NAMALWA (cell line): ENCODE data around the gene GUCA1A.
"Not testable (repeated sequence)": the region's sequence is repeated elsewhere in the genome, so short reads cannot be mapped to it uniquely, and the experiment has no call there.

ENCODE experiments used
- DNase-seq: peaks from one replicate; pipeline ENCODE4 v3.0.0-alpha.2; 2015; ENCODE audit warnings: low spot score

GUCA1A gene

DNA sequence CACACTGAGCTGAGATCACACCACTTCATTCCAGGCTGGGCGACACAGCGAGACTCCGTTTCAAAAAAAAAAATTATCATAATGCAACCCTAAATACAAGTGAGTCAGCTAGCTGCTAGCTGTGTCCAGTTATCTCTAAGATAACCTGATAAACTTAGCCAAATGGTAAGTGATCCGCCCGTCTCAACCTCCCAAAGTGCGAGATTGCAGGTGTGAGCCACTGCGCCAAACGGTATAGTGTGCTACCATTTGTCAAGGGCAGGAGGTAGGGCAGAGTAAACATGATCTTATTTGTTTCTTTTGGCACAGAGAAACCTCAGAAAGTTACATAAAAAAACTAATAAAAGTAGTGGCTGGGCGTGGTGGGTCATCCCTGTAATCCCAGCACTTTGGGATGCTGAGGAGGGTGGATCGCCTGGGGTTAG is 26.0 kb upstream of the GUCA1A start:
- no peak for DNase-seq

DNA sequence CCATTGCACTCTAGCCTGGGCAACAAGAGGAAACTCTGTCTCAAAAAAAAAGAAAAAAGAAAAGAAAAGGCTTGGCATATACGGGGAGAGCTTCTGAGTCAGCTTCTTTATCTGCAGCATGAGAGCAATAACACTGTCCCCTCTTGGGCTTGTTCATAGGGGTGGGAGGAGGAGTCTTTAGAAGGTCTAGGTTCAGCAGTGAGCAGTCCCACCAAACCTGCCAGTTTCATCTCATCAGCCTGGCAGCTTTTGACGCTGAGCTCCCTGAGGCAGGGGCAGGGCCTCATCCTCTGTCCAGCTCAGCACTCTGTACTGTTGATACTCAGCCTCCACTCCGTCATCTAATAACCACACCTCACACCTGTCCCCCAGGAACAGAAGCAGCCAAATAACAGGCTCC is 25.1 kb upstream of the GUCA1A start:
- DNase-seq = no peak

DNA sequence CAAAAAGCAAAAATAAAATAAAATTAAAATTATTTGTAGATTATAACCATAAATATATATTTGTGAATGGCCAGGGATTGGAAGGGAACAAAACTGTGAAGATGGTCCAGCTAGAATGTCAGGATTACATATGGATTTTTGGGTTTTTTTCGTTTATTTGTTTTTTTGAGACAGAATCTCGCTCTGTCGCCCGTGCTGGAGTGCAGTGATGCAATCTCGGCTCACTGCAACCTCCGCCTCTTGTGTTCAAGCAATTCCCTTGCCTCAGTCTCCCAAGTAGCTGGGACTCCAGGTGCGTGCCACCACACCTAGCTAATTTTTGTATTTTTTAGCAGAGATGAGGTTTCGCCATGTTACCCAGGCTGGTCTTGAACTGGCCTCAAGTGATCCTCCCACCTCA is 22.9 kb upstream of the GUCA1A start:
- DNase-seq = no peak

DNA sequence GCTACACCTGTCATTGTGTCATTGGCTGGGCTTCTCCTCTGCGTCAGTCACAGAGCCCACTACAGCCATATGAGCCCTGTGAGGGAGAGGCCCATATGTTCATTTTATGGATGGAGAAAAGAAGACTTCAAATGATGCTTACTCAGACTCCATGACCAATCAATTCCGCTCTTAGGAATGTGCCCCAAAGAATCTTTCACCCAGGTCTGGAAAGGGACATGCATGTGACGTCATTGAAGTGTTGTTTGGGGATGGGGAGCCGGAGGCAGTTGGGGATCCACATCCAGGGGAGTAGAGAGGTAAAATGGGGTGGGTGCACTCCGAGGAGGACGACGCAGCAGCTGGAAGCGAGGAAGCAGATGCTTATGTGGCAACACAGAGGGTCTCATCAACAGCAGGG is 21.1 kb upstream of the GUCA1A start:
- DNase-seq = no peak

DNA sequence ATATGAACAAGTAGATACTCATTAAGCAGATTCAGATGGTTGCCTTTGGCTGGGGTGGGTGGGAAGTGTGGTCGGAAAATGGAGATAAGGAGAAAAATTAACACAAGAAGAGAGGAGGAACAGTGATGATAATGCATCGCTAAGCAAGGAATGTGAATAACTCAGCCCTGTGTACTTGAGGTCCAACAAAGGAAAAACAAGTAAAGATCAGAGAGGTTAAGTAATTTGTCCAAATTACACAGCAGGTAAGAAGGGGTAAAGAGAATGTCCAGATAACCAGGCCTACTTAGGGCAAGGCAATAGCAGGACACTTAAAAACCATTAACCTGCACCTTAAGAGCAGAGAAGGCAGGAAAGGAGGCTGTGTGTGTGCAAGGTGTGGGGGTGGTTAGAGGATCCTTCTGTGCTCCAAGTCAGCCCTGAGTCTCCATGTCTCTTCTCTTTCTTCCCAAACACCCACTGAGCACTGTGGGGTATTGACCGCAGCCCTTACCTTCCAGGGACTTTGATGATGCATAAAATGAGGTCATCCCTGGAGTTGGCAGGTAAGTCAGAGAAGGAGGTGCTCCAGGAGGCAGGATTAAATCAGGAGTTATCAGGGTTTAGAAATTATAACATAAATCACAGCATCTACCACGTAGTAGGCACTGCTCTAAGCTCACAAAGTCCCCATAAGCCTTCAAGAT is 20.5 kb upstream of the GUCA1A start:
- DNase-seq = not testable (repeated sequence)

DNA sequence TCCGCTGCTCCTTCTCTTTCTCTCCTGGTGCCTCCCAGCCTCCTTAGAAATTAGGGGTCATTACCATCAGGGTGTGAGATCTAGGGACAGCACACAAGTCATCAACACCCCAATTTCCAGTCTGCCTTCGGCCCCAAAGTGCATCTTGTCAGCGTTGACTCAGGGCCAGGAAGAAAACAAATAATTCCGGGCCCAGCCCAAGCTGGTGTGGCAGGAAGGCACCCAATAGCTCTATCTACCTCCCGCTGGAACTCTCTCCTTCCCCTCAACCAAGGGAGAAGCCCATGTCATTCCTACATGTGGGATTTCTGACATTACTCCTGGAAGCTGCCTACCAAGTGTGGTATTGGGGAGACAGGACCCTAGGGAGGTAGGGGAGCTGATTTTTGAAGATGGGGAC is 19.2 kb upstream of the GUCA1A start:
- no peak for DNase-seq

DNA sequence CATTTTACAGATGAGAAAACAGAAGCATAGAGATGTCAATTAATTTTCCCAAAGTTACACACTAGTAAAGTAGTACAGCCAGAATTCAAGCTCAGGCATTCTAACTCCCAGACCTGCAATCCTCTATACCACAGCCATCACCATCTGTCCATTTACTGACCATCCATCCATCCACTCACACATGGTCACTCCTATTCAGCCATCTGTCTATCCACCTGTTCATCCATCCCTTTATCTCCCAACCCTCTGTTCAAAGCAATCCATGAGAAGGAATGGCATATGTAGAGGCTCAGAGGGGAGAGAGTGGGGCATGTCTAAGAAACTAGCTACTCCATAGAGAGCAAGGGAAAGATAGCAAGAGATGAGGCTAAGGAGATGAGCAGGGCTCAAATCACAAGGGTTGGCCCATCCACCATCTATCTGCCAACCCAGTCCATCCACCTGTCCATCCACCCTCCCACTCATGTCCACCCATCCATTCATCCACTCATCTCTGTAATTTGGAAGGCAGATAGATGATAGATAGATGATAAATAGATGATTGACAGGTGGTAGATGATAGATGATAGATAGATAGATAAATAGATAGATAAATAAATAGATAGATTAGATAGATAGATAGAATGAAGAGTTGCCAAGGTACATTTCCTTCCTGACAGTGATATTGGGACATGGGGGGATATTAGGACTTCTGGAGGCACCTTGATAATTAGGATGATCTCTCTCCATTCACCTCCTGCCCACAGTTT is 18.5 kb upstream of the GUCA1A start:
- DNase-seq = no peak

DNA sequence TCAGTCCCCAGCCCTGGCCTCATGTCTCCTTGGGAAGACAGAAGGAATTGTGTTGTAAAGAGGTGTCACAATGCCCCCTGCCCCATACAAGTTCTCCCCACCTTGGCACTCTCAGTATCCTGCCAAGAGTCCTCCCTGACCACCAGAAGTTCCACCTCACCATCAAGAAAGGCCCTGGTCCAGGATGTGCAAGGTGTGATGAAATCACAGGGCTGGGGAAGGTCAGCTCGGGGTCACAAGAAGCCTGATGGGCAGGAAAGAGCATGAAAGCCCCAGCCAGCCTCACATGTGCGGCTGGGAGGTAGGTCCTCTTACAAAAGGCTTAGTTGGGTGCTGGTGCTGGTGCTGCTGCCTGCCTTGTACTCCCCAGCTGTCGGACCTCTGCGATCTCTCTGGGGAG is 17.9 kb upstream of the GUCA1A start:
- DNase-seq = no peak

DNA sequence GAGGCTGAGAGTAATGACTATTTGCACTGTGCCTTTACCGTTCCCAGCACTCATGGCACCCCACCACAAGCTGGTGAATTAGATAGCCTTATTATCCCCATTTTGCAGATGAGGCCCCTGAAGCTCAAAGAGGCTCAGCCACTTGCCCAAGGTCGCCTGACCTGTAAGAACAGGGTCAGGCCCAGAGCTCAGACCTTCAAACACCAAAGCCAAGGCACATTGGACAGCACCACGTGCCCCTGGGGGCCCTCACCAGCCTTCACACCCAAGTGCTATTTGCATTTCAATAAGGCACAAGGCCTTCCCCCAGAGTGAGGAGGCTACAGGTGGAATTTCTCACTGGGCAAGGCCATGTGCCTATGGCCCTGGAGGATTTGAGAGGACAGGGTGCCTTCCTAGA is 16.5 kb upstream of the GUCA1A start:
- no peak for DNase-seq

DNA sequence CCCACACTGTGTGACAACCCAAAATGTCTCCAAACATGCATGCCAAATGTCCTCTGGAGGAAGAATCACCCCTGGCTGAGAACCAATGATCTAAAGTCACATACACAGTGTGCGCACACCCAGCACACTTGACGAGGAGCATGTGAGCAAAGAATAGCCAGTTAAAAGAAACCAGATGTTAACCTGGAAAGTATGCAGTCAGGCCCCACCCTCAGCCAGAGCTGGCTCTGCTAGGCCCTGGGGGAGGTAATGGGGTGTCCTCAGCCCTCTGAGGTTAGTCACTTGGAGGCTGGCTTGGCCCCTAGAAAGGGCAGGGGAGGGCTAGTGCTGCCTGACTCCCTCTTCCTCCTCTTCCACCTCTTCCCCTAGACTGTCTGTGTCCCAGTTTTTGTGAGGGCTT is 15.2 kb upstream of the GUCA1A start:
- no peak for DNase-seq

DNA sequence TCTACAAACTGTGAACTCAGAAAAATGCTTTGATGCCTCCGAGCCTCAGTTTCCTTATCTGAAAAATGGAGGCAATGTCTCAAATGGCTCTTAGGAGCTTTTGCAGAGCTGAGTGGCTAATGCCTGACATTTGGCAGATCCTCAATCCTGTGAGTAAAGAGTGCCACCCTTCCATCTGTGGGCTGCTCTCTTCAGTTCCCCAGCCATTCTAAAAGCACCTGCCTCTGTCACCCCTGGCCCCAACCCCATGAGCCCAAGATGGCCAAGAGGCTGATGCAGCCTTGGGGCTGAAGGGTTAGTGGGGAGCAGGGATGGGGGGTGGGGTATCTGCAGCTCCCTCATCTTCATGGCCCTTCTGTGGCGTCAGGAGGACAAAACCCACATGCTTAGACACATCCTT is 14.5 kb upstream of the GUCA1A start:
- no peak for DNase-seq

DNA sequence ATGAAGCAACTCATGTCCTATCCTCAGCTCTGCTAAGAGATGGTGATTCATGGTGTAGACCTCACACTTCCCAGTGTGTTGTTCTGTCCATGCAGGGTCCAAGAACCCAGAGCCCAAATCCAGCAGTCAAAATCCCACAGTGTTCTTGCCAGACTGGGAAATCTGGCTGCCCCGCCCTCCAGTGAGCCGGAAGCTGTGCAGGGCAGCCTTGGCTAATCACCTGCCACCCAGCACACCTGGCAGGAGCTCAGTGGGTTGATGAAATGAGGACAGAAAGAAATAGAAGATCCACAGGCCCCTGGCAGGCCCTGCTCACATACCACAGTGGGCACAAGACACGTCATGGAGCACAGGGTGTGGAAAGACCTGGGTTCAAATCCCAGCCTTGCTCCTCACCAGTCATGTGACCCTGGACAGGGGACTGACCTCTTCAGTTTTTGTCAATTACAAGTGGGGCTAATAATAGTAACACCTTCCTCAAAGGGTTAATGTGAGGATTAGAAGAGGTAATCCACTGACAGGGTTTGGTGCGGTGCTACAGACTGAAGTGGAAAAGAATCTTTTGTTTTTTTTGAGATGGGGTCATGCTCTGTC is 13.6 kb upstream of the GUCA1A start:
- no peak for DNase-seq

DNA sequence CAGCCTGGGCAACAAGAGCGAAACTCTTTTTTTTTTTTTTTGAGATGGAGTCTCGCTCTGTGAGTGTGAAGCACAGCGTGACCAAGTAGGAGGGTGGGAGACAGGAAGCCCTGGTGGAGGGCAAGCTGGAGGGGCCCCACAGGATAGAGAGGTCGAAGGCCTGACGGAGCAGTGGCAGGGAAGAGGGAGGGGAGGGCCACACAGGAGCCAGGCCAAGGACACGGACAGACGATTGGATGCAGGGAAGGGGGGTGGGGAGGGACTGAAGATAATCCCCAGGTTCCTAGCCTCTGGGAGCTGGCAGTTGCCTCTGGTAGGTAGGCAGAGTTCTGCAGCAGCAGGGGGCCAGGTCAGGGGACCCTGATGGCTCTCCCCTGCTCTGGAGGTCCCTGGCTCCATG is 10.8 kb upstream of the GUCA1A start:
- DNase-seq = no peak

DNA sequence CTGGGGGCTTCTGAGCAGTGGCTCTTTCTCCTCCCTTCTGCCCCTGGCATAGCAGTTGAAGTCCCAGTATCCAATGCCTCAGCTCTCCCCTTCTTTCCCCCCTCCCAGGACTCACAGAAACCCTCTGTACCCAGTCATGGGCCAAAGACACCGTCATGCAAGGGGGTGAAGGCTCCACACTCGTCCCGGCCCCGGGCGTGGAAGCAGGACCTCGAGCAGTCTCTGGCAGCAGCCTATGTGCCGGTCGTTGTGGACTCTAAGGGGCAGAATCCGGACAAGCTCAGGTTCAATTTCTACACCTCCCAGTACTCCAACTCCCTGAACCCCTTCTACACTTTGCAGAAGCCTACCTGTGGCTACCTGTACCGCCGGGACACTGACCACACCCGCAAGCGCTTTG is 10.4 kb upstream of the GUCA1A start:
- no peak for DNase-seq

DNA sequence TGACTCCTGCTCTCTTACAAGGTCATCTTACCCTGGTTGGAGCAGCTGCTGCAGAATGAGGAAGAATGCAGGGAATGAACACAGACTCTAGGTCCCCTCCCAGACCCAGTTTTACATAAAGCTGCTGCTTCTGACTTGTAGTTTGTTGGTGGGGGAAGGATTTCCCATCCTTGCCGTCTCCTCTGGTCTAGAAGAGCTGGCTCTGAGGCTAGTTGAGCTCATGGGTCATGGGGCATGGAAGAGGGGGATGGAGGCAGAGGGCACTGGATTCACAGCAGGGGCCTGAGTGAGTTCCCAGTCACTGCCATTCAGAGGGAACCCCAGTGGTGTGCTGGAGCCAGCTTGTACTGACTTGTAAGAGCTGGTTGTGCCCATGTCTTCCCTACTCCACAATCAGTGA is 9.2 kb upstream of the GUCA1A start:
- no peak for DNase-seq

DNA sequence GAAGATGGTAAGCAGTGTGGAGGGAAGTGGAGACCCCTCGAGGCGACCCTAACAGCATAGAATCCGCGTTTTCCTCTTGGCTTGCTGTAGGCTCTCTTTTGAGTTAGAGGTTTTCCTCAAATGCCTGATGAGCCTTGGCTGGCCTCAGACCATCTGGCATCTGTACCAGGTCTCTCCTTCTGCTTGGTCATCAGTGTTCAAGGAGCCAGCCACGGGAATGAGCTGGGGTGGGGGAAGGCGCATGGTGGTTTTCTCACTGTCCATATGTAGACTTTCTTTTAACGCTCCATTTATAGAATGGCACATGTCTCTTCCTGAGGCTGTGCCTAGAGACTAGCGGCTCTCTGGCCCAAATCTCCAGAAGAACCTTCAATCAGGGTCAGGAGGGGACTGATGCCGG is 8.1 kb upstream of the GUCA1A start:
- DNase-seq = no peak

DNA sequence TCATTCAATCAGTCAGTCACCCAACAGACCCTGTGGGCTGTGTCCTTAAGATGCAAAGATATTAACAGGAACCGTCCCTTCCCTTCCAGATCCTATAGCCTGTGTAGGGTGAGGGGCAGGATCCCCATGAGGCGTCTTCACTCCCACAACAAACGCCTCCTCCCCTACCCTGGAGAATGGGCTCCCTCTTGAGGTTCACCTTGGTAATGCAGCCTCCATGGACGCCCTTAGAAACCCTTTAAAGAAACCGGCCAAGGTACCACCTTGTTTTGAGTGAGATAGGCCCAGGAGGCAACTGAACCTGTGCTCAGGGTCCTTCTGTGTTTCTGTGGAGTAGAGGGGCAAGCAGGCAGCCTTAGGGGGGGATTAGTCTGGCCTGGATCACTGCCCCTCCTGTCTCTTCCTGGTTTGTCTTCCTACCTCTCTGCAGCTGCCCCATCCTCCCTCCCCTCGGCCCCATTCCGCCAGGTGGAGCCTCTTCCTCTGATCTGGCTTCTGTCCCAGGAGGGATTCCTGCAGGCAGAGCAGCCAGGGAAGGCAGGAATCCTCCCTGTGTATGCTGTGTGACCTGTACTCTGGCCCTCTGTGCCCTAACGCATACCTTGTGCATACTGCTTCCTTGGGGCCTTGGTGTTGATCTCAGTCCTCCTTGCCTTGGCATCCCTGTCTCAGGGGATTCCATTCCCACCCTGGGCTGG is 6.6 kb upstream of the GUCA1A start:
- DNase-seq = peak; percentile 92

DNA sequence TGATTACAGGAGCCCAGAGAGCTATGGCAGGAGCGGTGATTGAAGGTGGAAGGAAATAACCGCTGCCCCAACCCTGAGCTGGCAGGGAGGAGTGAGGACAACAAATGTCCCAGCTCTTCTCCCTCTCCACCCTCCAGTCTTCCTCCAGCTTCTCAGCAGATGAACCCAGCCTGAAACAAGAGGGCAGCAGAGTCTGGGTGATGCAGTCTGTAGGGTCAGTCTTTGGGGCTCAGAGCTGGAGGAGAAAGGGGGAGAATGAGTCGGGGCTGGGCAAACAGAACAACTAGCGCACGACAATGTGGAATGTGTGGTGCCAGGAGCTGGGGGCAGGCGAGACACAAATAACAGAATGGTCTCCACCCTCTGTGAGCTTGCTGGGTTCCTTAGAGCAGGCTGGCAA is 4.5 kb upstream of the GUCA1A start:
- DNase-seq = no peak

DNA sequence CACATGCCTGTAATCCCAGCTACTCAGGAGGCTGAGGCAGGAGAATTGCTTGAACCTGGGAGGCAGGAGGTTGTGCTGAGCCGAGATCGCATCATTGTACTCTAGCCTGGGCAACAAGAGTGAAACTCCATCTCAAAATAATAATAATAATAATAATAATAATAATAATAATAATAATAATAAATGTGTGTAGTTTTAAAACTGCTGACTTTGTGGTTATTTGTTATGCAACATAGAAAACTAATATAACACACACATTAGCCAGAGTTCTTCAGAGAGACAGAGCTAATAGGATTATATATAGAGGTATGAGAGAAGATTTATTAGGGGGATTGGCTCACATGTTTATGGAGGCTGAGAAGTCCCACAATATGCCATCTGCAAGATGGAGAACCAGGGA is 3.4 kb upstream of the GUCA1A start:
- DNase-seq = not testable (repeated sequence)

DNA sequence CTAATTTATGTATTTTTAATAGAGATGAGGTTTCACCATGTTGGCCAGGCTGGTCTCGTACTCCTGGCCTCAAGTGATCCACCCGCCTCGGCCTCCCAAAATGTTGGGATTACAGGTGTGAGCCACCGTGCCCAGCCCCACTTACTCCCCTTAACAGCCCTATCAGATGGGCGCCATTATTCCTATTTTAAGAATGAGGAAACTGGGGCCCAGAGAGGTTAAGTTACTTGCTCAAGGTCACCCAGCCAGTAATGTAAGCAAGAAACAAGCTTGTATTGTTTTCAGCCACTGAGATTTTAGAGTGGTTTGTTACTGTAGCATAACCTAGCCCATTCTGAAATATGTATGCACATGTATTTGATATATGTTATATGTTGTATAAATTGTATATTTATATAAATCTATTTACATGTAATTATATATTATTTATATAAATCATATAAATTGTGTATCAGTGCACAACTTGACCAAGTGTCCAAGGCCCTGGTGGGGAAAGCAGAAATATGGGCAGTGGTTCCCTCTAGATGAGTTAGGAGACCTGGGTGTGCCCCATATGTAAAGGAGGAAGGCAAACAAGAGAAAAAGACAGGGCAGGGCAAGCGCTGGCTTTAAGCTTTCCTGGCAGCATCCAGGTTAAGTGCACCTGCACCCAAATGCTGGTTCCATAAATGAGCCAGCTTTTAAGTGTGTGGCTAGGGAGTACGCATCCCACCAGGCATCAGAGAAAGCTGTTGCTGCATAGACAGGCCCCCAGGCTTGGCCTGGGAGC is 1.2 kb upstream of the GUCA1A start:
- DNase-seq = no peak

DNA sequence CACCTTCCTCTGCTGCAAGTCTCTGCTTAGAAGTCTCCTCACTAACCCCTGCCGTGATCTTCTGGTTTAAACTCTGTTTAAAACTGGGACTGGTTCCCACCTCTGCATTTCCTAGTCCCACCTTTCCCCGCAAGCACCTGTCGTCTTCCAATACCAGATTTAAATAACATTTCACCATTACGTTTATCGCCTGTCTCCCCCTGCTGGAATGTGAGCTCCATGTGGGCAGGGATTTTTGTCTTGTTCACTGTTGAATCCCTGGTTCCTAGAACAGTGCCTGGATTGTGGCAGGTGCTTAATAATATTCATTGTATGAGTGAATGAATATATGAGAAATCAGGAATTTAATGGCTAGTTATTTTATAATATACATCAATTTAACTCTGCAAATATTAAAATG is 2.7 kb downstream of the GUCA1A start:
- DNase-seq = no peak

DNA sequence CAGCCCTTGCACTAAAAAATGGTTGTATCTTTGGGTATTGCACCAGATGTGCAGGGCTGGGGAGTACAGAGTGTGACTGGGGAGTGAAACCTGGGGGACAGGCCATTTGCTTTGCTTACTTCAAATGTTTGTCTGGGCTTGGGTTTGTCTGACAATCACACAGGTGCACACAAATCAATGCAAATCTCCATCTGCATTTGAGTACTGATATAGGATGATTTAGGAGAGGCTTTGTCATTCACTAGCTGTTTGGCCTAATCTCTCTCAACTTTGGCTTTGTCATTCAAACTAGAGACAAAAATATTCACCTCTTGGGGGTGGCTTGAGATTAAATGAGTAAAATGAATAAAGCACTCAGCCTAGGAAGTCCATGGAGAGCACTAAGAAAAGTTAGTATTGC is 3.8 kb downstream of the GUCA1A start:
- DNase-seq = no peak
